PFSK-1 (cell line): ENCODE measurements around the gene KCNQ2.

Experiments used
- FOXP2 ChIP-seq: optimal IDR thresholded peaks from 2 replicates; pipeline ENCODE3; 2011; ENCODE audit warnings: borderline replicate concordance, control low read depth, inconsistent platforms; ENCODE audit not compliant: insufficient read depth; ENCODE audit errors: extremely low read length, extremely low read depth
- POLR2AphosphoS5 ChIP-seq: IDR thresholded peaks from 2 replicates; pipeline ENCODE4 v1.6.1; 2012; ENCODE audit warnings: low read depth, mild to moderate bottlenecking, control low read depth, low read length, moderate library complexity
- SIN3A ChIP-seq: IDR thresholded peaks from 2 replicates; pipeline ENCODE4 v1.6.1; 2012; ENCODE audit warnings: mild to moderate bottlenecking, low read length, moderate library complexity, borderline replicate concordance; ENCODE audit not compliant: insufficient read depth
- TAF1 ChIP-seq: IDR thresholded peaks from 2 replicates; pipeline ENCODE4 v1.6.1; 2012; ENCODE audit warnings: low read length, control low read depth, borderline replicate concordance; ENCODE audit not compliant: insufficient read depth
- TF ChIP-seq, protein P1 (sequence below), 2 experiments: IDR thresholded peaks; 2 replicates each; pipeline versions ENCODE4 v1.6.1 to v1.8.0; 2011 to 2012; ENCODE audit warnings: low read depth in 2 of 2, low read length in 2 of 2, control low read depth in 1 of 2, inconsistent platforms in 1 of 2, mild to moderate bottlenecking in 1 of 2, moderate library complexity in 1 of 2; ENCODE audit not compliant: insufficient read depth in 1 of 2

DNA sequence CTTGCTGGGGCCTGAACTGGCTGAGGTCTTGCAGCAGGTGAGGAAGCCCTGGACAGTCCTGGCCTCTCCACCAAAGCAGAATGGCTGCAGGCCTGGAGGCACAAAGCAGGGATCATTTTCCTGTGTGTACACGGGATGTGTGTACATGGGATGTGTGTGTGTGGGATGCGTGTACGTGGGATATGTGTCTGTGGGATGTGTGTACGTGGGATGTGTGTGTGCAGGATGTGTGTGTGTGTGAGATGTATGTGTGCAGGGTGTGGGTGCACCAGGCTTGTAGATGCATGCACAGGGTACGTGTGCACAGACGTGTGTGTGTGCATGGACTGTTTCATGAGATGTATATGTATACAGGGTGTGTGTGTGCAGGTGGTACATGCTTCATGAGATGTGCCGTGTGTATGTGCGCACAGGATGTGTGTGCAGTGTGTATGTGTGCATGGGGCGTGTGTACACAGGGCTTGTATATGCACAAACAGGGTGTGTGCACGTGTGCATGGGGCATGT, 103.4 kb downstream of the KCNQ2 start:
- TF ChIP-seq POLR2AphosphoS5, result no peak
- TF ChIP-seq, protein P1, sequence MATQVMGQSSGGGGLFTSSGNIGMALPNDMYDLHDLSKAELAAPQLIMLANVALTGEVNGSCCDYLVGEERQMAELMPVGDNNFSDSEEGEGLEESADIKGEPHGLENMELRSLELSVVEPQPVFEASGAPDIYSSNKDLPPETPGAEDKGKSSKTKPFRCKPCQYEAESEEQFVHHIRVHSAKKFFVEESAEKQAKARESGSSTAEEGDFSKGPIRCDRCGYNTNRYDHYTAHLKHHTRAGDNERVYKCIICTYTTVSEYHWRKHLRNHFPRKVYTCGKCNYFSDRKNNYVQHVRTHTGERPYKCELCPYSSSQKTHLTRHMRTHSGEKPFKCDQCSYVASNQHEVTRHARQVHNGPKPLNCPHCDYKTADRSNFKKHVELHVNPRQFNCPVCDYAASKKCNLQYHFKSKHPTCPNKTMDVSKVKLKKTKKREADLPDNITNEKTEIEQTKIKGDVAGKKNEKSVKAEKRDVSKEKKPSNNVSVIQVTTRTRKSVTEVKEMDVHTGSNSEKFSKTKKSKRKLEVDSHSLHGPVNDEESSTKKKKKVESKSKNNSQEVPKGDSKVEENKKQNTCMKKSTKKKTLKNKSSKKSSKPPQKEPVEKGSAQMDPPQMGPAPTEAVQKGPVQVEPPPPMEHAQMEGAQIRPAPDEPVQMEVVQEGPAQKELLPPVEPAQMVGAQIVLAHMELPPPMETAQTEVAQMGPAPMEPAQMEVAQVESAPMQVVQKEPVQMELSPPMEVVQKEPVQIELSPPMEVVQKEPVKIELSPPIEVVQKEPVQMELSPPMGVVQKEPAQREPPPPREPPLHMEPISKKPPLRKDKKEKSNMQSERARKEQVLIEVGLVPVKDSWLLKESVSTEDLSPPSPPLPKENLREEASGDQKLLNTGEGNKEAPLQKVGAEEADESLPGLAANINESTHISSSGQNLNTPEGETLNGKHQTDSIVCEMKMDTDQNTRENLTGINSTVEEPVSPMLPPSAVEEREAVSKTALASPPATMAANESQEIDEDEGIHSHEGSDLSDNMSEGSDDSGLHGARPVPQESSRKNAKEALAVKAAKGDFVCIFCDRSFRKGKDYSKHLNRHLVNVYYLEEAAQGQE (IDR thresholded peaks at IDR 0.05; ENCODE audit: insufficient read depth in 1 of 2, low read depth in 2 of 2, low read length in 2 of 2), result no peak
- no peak for TF ChIP-seq TAF1
- TF ChIP-seq SIN3A, result no peak
- no peak for TF ChIP-seq FOXP2
